NT2/D1 (cell line): ENCODE results near the gene FNBP1L.

ENCODE experiments used
- SUZ12 ChIP-seq: IDR thresholded peaks from 2 replicates; pipeline ENCODE4 v1.6.1; 2011; ENCODE audit not compliant: insufficient read length, insufficient read depth; ENCODE audit errors: extremely low read depth
- YY1 ChIP-seq: IDR thresholded peaks from 2 replicates; pipeline ENCODE4 v1.6.1; 2011; ENCODE audit not compliant: insufficient read length, insufficient read depth

DNA sequence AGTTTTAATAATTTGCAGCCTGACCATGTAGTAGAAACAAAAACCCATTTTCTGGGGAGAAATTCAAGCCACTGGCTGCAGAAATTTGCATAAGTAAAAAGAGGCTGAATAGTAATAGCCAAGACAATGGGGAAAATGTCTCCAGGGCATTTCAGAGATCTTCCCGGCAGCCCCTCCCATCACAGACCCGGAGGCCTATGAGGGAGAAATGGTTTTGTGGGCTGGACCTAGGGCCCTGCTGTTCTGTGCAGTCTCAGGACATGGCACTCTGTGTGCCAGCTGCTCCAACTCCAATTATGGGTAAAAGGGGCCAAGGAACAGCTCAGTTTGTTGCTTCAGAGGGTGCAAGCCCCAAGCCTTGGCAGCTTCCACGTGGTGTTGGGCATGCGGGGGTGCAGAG lies 39.7 kb upstream of the FNBP1L start:
- no peak for TF ChIP-seq YY1
- TF ChIP-seq SUZ12 = no peak
